ENCODE data around the gene SLC26A1. TPM values are rescaled to one million over a fixed set of nuclear protein-coding genes. Genes with fewer than 3 reads are reported as not detected.

SLC26A1 gene
- total RNA-seq, 1 experiment from 2014 or later: 0.09 TPM

- H3K79me1 ChIP-seq (ENCODE audit: insufficient read depth, low read depth, low read length, poor library complexity, severe bottlenecking): no peaks in the 10 kb centered on the region
- H4K91ac ChIP-seq (ENCODE audit: insufficient read length, low read depth, low read length): no peak overlapping the region
- no peak overlapping the region for H3K4me3 Mint-ChIP-seq
- H3K9ac ChIP-seq (ENCODE audit: extremely low read depth, insufficient read length, low read length): no peak overlapping the region
- H2BK20ac ChIP-seq (ENCODE audit: low read depth, low read length, poor library complexity, severe bottlenecking): no peak overlapping the region
- H3K23me2 ChIP-seq (ENCODE audit: insufficient read length, low read depth, low read length, poor library complexity, severe bottlenecking): no peaks in the 10 kb centered on the region
- H3K27me3 Mint-ChIP-seq (ENCODE audit: low read depth): no peaks in the 10 kb centered on the region; the same call in 1 of the 2 replicates
- no peaks in the 10 kb centered on the region for H3K9me3 Mint-ChIP-seq
- H4K8ac ChIP-seq (replicated peaks; ENCODE audit: insufficient read length, low read depth, low read length): no peak overlapping the region
- no peak overlapping the region for H2BK15ac ChIP-seq (ENCODE audit: low read depth, low read length)
- H3K79me2 ChIP-seq (ENCODE audit: insufficient read depth, low read length): no peaks in the 10 kb centered on the region
- H3K27me3 ChIP-seq (ENCODE audit: insufficient read depth, low read length): no peaks in the 10 kb centered on the region; the same call in 1 of the 2 replicates
- H2BK12ac ChIP-seq (ENCODE audit: insufficient read length, low read depth, low read length): no peak overlapping the region
- TF ChIP-seq, protein P1, sequence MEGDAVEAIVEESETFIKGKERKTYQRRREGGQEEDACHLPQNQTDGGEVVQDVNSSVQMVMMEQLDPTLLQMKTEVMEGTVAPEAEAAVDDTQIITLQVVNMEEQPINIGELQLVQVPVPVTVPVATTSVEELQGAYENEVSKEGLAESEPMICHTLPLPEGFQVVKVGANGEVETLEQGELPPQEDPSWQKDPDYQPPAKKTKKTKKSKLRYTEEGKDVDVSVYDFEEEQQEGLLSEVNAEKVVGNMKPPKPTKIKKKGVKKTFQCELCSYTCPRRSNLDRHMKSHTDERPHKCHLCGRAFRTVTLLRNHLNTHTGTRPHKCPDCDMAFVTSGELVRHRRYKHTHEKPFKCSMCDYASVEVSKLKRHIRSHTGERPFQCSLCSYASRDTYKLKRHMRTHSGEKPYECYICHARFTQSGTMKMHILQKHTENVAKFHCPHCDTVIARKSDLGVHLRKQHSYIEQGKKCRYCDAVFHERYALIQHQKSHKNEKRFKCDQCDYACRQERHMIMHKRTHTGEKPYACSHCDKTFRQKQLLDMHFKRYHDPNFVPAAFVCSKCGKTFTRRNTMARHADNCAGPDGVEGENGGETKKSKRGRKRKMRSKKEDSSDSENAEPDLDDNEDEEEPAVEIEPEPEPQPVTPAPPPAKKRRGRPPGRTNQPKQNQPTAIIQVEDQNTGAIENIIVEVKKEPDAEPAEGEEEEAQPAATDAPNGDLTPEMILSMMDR (conservative IDR thresholded peaks at IDR 0.05): no peak
- no CpG with 5 or more reads among the region's 15 CpGs for WGBS (ENCODE audit: extremely low coverage, insufficient read length, low lambda C conversion rate)
- no peak overlapping the region for H4K5ac ChIP-seq (ENCODE audit: insufficient read length, low read depth, low read length)
- no peak for DNase-seq
- H3K56ac ChIP-seq (ENCODE audit: insufficient read length, low read depth, low read length): no peak overlapping the region
- H3K27ac ChIP-seq (ENCODE audit: insufficient read length, low read depth, low read length): no peak overlapping the region
- no peaks in the 10 kb centered on the region for H3K9me3 ChIP-seq (ENCODE audit: control insufficient read depth, low read depth, low read length)
- H3K23ac ChIP-seq (ENCODE audit: insufficient read length, low read depth, low read length): no peak overlapping the region
- no peak overlapping the region for H3T11ph ChIP-seq (ENCODE audit: low read length)
- no peak overlapping the region for H3K4me2 ChIP-seq (ENCODE audit: insufficient read depth, insufficient read length, low read length)
- H2BK5ac ChIP-seq (ENCODE audit: insufficient read length, low read length): no peak overlapping the region
- no peaks in the 10 kb centered on the region; the same call in 1 of the 2 replicates for H3K4me1 ChIP-seq (ENCODE audit: insufficient read depth, low read length)
- no peak overlapping the region for H3K18ac ChIP-seq (ENCODE audit: insufficient read length, low read depth, low read length)
- H2BK120ac ChIP-seq (ENCODE audit: low read depth, low read length, poor library complexity, severe bottlenecking): no peak overlapping the region
- no peak overlapping the region for H3K4ac ChIP-seq (ENCODE audit: low read depth, low read length)
- H3K36me3 Mint-ChIP-seq (ENCODE audit: insufficient read depth in 1 of 3, low read depth in 3 of 3): peaks cover 0 to 4% (median 0%) of the 10 kb centered on the region in 3 experiments; a peak in 2 of 7 replicates
- no peak overlapping the region for H3K27ac Mint-ChIP-seq
- H3K14ac ChIP-seq (ENCODE audit: insufficient read depth, low read length): no peak overlapping the region; the same call in 1 of the 2 replicates
- H2AFZ ChIP-seq (ENCODE audit: low read length): no peak overlapping the region
- H4K20me1 ChIP-seq (ENCODE audit: control insufficient read depth, insufficient read depth, insufficient read length): no peaks in the 10 kb centered on the region
- H3K4me1 Mint-ChIP-seq: peaks cover 4 to 13% of the 10 kb centered on the region in 2 experiments; a peak in 3 of 4 replicates
- no peak overlapping the region for H2AK5ac ChIP-seq (ENCODE audit: insufficient read length, low read length)
These were observed 24.5 kb upstream of the SLC26A1 start for GRCh38 chr4:1017706-1018105.

All from H9 (cell line).